GM18870 (cell line): Measurements from ENCODE around the gene CAMTA1.

Experiments used
- ATAC-seq: cut with Tn5 transposase; IDR thresholded peaks from one replicate; pipeline ENCODE4 v1.9.1; 2021; ENCODE audit warnings: moderate library complexity; ENCODE audit not compliant: unreplicated experiment

CAMTA1 gene

DNA sequence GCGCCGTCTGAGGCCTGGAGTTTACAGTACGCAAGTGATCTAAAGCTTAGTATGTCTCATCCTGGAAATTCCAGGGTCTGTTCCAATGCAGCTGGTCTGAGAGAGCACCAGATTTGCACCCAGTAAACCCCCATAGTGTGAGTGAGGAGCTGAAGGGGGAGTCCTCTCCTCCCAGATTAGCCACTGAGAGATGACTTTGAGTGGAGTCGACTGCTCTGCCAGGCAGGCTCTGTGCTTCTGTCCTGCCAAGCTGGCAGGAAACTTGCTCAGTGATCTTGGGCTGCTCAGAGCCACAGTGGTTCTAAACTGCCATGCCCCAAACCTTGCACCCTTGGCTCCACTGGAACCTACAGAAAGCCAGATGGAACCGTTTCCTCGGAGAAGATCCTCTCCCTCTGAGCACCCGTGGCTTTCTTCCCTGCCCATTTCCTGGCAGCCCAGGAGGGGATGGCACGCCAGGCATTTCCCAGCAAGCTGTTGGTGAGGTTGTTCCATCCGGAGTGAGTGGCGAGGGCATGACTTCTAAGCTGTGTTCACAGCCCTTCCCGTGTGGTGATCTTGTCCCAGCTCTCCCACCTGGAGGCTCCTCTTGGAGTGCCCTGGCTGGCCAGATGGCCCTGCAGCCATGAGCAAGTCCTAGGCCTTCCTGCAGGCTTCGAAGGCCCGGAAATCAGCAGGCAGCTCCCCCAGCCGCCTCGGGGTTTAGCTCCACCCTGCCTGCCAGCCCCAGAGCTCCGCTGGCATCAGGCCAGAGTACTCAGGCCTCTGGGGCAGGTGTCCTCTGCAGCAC, 859.9 kb downstream of the CAMTA1 start:
- no peak for ATAC-seq

DNA sequence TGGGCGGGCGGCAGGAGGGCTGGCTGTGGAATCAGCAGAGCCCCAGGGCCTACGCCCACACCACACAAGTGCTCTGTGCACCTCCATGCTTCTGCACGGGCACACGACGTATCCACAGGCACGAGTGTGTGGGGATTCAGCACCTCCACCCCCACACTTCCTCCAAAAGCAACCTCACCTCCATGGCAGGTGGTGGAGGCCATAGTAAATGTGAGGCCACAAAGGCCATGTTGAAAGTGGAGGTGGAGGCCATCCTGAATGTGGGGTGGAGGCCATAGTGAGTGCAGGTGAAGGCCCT, 860.4 kb downstream of the CAMTA1 start:
- no peak for ATAC-seq

DNA sequence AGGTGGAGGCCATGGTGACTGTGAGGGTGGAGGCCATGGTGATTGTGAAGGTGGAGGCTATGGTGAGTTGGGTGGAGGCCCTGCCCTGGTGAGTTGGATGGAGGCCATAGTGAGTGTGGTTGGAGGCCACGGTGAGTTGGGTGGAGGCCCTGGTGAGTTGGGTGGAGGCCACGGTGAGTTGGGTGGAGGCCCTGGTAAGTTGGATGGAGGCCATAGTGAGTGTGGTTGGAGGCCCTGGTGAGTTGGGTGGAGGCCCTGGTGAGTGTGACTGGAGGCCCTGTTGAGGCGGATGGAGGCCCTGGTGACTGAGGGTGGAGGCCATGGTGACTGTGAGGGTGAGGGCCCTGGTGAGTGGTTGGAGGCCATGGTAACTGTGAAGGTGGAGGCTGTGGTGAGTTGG, 860.9 kb downstream of the CAMTA1 start:
- no peak for ATAC-seq

DNA sequence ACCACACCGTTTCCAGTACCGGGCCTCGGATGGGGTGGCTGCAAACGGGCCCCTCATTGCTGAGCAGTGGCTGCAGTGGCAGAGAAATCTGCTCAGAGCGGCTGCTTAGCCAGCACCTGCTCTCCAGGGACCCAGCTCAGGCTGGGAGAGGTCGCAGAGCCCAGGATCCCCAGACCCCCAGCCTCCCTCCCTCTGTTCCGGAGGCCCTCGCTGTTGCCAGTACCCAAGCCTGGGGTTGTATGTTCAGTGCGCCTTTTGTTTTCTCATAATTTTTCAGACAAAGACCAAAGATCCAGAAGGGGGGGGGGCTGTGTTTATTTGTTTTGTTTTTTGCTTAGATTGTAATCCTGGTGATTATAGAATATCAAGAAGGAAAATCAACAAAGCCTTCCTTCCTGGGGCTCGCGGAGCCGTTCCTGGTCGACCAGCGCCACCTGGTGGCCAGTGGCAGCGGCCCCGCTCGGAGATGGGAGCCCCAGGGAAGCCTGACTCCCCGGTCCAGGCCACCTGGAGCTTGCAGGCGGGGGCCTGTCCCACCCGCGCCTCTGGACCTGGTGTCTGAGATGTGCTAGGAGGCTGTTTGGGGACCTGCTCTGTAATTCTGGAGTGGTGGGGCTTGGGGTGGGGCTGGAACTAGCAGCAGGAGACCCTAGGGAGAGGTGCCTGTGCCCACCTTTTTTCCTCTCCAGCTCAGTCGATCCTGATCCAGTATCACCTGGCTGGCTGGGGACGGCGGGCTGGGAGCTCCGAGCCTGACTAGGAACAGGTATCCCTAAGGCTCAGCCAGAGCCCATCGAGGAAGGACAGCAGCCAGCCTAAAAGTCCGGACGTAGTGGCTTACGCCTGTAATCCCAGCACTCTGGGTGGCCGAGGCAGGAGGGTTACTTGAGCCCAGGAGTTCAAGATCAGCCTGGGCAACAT, 862.0 kb downstream of the CAMTA1 start:
- no peak for ATAC-seq

DNA sequence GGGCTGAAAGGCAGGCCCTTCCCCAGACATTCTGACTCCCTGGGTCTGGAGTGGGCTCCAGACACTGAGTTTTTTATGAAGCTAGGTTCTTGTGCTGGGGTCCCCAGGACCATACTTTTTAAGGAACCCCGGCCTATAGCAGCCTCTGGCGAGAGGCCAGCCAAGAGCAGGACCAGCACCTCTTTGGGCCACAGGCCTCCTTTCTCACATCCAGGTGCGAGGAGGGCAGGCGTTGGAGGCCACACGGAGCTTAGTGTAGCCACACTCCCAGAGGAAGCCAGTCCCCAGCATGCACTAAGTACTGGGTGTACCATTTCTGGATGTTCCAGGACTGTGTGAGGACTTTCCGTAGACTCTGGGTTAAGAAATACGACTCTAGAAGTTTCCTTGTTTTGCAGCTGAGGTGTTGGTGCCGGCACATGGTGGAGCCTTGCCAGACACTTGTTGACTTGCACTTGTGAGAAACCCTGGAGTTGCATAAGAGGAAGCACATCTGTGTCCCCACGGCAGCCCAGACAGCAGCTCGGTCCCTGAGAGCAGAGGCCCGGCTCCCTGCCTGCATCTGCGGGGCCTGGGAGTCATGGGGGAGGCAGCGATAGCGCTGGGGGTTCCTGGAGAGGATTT, 863.6 kb downstream of the CAMTA1 start:
- no peak for ATAC-seq

DNA sequence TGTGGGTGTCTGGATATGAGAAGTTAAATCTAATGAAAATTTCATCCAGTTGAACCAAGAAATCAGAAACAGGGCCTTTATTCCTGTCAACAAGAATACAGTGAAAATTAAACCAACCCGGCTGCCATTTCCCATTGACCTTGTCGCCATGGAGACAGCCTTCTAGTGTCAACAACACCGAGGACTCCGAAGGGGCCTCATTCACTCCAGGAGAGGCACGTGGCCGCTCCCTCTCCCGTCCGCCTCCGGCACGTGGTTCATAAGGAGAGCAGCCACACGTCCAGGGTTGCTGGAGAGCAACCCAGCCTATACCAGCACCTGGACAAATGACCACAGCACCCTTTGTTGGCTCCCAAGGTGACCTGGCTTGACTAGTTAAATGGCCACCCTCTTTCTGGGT, 865.5 kb downstream of the CAMTA1 start:
- ATAC-seq = no peak

DNA sequence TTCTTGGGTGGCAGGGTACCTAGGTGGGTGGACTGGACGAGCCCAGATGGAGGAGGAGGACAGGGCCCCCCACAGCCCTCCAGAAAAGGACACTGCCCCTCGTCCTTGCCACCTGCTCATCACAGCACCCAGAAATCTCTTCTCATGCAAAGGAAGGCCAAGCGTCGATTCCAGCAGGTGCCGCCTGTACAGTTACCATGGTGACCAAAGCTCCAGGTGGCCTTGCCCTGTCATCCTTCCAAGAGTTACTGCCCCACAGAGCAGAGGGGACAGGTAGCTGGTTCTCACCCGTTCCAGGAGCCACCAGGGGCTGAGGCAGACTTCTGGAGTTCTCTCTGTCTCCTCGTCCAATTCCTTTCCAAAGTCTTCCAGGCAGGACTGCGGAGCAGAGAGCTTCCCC, 865.9 kb downstream of the CAMTA1 start:
- ATAC-seq = no peak

DNA sequence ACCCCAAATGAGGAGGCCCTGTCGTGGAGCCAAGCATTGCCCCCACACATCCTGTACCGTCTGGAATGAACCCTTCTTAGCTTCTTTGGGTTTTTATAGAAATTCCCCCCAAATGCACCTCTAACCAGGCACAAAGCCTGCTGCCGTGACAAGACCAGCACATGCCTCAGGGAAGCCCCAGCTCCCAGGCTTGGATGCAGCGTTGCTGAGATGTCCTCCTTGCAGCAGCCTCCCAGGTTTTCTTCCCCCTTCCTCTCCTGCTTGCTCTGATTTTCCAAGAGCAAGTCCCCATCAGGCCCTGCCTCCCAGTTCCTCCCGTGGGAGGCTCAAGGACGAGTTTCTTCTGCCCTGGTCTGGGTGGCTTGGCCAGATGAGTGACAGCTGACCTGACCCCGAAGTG, 866.8 kb downstream of the CAMTA1 start:
- ATAC-seq = no peak

DNA sequence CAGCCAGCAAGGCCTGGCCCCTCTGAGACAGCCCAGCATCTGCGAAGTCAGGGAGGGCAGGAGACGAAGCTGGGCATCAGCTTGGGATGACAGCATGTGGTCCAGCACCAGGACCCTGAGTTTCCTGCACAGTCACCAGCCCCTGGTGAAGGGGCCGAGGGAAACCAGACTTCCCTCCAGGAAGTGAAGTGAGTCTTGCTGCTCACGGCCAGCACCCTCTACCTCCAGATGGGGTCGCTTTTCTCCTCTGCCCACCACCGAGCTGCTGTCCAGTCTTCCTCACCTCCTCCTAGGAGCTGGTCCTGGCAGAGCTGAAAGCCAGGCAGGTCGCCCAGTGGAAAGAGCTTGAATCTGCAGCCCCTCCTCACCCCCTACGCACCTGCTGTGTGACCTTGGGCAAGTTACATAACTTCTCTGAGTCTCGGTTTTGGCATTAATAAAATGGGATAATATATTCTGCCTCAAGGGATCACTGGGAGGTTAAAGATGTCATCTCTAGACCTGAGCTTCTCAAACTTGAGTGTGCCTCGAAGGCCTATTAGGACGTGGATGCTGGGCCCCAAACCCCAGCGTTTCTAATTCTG, 867.4 kb downstream of the CAMTA1 start:
- ATAC-seq = no peak

DNA sequence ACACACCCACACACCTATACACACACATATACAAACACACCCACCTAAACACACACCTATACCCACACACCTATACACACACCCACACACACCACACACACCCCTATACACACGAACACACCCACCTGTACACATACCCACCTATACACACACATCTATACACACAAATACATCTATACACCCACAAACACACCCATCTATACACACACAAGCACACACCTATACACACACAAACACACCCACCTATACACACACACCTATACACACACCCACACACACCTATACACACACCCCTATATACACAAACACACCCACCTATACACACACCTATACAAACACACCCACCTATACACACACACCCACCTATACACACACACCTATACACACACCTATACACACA, 869.5 kb downstream of the CAMTA1 start:
- ATAC-seq = no peak

DNA sequence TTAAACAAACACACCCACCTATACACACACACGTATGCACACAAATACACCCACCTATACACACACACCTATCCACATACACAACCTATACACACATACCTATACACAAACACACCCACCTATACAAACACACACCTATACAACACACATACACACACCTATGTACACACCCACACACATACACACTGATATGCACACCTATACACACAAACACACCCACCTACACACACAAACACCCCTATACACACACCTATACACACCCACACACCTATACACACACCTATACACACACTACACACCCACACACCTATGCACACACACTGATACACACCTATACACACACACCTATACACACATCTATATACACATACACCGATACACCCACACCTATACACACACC, 870.1 kb downstream of the CAMTA1 start:
- ATAC-seq = no peak

DNA sequence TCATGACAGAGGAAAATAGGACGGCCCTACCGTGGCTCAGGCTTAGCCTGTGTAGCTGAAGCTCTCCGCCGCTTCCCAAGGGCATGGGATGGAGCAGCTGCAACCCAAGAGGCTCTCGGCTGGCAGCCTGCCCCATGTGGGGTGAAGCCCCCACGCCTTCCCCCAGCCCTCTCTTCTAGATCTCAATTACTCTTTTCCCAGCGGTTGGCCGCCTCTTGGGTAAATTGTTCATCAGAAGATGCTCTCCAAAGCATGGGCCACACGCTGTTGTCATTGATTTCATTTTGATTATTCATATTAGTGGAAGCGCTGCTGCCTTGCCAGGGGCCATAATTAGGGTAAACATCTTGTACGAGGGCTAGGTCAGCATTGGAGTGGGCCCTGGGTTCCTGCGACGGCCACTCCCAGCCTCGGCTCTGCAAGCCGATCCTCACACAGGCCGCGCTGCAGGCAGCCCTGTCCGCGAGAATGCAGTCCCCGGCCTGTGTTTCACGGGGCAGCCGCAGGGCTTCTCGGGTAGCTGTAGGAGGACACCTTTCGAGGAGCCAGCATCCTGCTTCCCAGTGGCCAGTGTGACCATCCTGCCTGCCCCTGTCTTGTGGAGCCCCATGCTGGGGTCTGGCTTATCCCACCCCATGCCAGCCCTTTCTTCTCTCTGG, 871.4 kb downstream of the CAMTA1 start:
- no peak for ATAC-seq

DNA sequence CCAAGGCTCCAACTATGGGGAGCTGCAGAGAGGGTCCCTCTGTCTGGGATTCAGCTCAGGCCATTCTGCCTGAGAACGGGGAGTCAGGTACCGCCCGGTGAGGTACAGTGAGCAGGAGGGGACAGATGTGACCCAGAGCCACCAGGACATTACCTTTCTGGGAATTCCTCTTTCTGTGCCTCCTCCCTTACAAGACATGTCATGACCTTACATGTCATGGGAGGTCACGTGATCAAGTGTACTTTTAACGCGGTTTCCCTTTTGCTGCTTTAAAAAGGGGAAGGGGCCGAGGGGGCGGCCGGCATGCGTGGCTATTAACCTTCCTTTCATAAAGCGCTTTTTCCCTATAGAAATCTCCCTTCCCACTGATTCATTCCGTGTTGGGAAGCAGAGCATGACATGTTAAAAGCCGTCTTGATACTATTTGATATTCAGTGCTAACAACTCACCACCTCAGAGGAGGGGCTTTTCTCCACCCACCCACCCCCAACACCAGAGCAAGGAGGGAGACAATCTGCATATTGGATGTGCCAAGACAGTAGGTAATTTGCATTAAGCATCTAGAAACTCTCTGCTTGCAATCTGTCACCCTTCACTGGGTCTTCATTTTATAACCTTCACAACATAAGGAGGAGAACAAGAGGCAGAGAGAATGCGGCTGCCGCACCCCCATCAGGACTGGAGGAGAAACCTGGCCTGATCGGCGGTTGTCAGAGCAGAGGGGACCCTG, 872.2 kb downstream of the CAMTA1 start:
- ATAC-seq = no peak

DNA sequence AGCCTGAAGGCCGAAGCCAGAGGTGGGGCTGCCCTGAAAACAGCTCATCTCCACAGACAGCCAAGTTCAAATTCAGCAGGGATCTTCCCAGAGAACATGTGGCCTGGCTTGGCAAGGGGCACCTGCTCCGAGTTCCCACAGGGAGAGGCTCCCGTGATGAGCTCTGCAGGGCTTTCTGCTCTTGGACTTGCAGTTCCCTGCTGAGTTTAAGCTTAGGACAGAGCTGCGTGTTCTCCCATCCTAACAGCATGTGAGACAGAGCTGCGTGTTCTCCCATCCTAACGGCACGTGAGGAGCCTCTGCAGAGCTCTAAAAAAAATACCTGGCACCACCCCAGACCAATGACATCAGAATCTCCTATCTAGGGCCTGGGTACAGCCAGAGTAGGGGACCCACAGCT, 872.8 kb downstream of the CAMTA1 start:
- ATAC-seq = no peak

DNA sequence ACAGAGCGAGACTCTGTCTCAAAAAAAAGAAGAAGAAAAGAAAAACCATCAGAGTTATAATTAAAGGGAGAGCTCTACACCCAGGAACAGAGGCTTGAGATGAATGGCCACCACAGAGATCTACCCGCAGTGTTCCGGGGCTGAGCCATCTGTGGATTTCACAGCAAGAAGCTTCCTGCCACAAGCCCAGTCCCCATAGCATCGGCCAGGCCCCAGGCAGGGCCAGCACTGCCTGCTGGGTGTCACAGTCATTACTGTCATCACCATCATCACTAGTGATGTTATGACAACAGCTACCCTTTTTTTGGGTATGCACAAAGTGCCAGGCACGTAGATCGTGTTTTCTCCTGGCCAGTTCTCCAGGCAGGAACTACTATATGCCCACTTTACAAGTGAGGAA, 874.3 kb downstream of the CAMTA1 start:
- ATAC-seq = no peak

DNA sequence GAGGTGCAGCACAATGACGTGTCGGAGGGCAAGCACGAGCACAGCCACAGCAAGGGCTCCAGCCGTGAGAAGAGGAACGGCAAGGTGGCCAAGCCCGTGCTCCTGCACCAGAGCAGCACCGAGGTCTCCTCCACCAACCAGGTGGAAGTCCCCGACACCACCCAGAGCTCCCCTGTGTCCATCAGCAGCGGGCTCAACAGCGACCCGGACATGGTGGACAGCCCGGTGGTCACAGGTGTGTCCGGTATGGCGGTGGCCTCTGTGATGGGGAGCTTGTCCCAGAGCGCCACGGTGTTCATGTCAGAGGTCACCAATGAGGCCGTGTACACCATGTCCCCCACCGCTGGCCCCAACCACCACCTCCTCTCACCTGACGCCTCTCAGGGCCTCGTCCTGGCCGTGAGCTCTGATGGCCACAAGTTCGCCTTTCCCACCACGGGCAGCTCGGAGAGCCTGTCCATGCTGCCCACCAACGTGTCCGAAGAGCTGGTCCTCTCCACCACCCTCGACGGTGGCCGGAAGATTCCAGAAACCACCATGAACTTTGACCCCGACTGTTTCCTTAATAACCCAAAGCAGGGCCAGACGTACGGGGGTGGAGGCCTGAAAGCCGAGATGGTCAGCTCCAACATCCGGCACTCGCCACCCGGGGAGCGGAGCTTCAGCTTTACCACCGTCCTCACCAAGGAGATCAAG, 878.3 kb downstream of the CAMTA1 start:
- no peak for ATAC-seq

DNA sequence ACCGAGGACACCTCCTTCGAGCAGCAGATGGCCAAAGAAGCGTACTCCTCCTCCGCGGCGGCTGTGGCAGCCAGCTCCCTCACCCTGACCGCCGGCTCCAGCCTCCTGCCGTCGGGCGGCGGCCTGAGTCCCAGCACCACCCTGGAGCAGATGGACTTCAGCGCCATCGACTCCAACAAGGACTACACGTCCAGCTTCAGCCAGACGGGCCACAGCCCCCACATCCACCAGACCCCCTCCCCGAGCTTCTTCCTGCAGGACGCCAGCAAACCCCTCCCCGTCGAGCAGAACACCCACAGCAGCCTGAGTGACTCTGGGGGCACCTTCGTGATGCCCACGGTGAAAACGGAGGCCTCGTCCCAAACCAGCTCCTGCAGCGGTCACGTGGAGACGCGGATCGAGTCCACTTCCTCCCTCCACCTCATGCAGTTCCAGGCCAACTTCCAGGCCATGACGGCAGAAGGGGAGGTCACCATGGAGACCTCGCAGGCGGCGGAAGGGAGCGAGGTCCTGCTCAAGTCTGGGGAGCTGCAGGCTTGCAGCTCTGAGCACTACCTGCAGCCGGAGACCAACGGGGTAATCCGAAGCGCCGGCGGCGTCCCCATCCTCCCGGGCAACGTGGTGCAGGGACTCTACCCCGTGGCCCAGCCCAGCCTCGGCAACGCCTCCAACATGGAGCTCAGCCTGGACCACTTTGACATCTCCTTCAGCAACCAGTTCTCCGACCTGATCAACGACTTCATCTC, 879.1 kb downstream of the CAMTA1 start:
- ATAC-seq = no peak

DNA sequence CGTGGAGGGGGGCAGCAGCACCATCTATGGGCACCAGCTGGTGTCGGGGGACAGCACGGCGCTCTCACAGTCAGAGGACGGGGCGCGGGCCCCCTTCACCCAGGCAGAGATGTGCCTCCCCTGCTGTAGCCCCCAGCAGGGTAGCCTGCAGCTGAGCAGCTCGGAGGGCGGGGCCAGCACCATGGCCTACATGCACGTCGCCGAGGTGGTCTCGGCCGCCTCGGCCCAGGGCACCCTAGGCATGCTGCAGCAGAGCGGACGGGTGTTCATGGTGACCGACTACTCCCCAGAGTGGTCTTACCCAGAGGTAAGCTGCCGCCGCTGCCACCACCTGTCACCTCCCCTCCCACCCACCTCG, 879.6 kb downstream of the CAMTA1 start:
- no peak for ATAC-seq

DNA sequence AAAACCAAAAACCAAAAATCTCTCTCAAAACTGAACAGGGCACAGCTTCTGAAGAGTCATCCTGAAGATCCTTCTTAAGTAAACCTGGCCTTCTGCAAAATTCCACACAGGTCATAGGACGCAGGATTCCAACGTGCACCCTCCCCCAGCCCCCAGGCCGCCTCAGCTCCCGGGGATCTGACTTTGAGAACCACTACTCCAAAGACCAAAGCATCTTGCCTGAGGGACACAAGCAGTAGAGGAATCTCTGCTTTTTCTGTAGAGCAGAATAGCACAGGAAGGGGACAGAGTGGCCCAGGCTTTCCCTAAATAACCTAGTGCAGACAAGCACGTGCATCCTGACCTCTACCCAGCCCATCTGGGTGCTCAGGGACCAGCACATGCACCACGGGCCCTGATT, 881.0 kb downstream of the CAMTA1 start:
- ATAC-seq = no peak
